Mesendoderm (in vitro differentiated cells): ENCODE measurements around the gene ACAP1.

Experiments used
- DNase-seq: peaks from one replicate; pipeline ENCODE4 v3.0.0; 2013
- H2AK5ac ChIP-seq: 2 replicates; pipeline ENCODE4 v1.6.1; 2013; ENCODE audit warnings: low read length, inconsistent platforms
- H2BK120ac ChIP-seq: 2 replicates; pipeline ENCODE4 v1.6.1; 2013; ENCODE audit warnings: low read depth, mild to moderate bottlenecking, low read length, moderate library complexity, mixed read lengths
- H2BK15ac ChIP-seq: replicated peaks from 2 replicates; pipeline ENCODE4 v1.6.1; 2013; ENCODE audit warnings: low read depth, mild to moderate bottlenecking, moderate library complexity
- H2BK5ac ChIP-seq: 2 replicates; pipeline ENCODE4 v1.6.1; 2013; ENCODE audit warnings: low read length, inconsistent platforms
- H3K18ac ChIP-seq: 2 replicates; pipeline ENCODE4 v1.6.1; 2013; ENCODE audit warnings: mild to moderate bottlenecking, low read length, mixed read lengths
- H3K23ac ChIP-seq: one replicate; pipeline ENCODE4 v1.6.1; 2013; ENCODE audit warnings: low read length
- H3K27ac ChIP-seq: 2 replicates; pipeline ENCODE4 v1.5.1; 2013; ENCODE audit warnings: low read depth, mild to moderate bottlenecking, inconsistent platforms, low read length, moderate library complexity
- H3K27me3 ChIP-seq: 2 replicates; pipeline ENCODE4 v1.6.1; 2013; ENCODE audit warnings: low read length, control low read depth, mild to moderate bottlenecking, inconsistent platforms; ENCODE audit not compliant: insufficient read depth, poor library complexity
- H3K36me3 ChIP-seq: 2 replicates; pipeline ENCODE4 v1.6.1; 2013; ENCODE audit warnings: low read length, inconsistent platforms; ENCODE audit not compliant: control insufficient read depth, insufficient read depth
- H3K4ac ChIP-seq: one replicate; pipeline ENCODE4 v1.6.1; 2013; ENCODE audit warnings: low read depth, mild to moderate bottlenecking, low read length, moderate library complexity
- H3K4me1 ChIP-seq: 2 replicates; pipeline ENCODE4 v1.6.1; 2013; ENCODE audit warnings: low read depth, low read length, inconsistent platforms; ENCODE audit not compliant: control insufficient read depth
- H3K4me2 ChIP-seq: 2 replicates; pipeline ENCODE4 v1.6.1; 2013; ENCODE audit warnings: low read length
- H3K4me3 ChIP-seq: 2 replicates; pipeline ENCODE4 v1.5.1; 2013; ENCODE audit warnings: mild to moderate bottlenecking, low read length
- H3K56ac ChIP-seq: one replicate; pipeline ENCODE4 v1.6.1; 2013; ENCODE audit warnings: low read length
- H3K79me1 ChIP-seq: 2 replicates; pipeline ENCODE4 v1.6.1; 2013; ENCODE audit warnings: low read length, inconsistent platforms
- H3K79me2 ChIP-seq: 2 replicates; pipeline ENCODE4 v1.6.1; 2013; ENCODE audit warnings: mild to moderate bottlenecking, low read length; ENCODE audit not compliant: control insufficient read depth, insufficient read depth
- H3K9ac ChIP-seq: 2 replicates; pipeline ENCODE4 v1.6.1; 2013; ENCODE audit warnings: low read length, inconsistent platforms
- H4K5ac ChIP-seq: one replicate; pipeline ENCODE4 v1.6.1; 2013; ENCODE audit warnings: low read length
- H4K8ac ChIP-seq: one replicate; pipeline ENCODE4 v1.6.1; 2013; ENCODE audit warnings: low read depth, mild to moderate bottlenecking, control low read depth, low read length, moderate library complexity
- WGBS: extraction: QIAGEN DNeasy Blood & Tissue Kit; methylation state at CpG from one replicate; pipeline ENCODE4 v1.1.7; 2013; ENCODE audit warnings: low lambda C conversion rate, missing lambda C conversion rate; ENCODE audit not compliant: insufficient coverage; ENCODE audit errors: extremely low coverage; 5-methylcytosine and 5-hydroxymethylcytosine counted together

ACAP1 gene

DNA sequence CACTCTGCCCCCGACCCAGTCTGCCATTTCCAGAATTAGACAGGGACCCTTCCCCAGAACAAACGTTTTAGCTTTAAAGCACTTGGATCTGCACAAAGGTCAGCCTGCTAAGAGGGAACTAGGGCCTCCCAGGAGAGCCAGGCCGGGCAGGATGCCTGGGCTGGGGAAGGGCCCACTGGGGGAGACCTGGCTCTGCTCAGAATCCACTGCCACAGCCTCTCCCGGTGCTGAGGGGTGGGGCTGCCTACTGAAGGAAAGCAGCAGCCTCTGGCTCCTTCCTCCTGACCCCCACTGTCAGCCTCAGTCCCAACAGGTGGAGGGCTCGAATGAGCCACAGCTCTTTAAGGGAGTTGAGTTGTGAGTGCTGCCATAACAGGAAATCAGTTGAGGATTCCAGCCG lies 43.6 kb upstream of the ACAP1 start:
- H3K56ac ChIP-seq, result no peak overlapping the region
- no peak overlapping the region for H2BK15ac ChIP-seq
- H3K27me3 ChIP-seq, result peaks cover 4% of the 10 kb centered on the region
- H2BK120ac ChIP-seq, result no peak overlapping the region
- H3K4me3 ChIP-seq, result no peak overlapping the region
- DNase-seq, result no peak
- no peak overlapping the region for H2BK5ac ChIP-seq
- H3K79me2 ChIP-seq, result no peaks in the 10 kb centered on the region
- no peaks in the 10 kb centered on the region for H3K79me1 ChIP-seq
- H2AK5ac ChIP-seq, result no peak overlapping the region
- H3K9ac ChIP-seq, result no peak overlapping the region
- no peak overlapping the region for H3K23ac ChIP-seq
- no peak overlapping the region for H3K18ac ChIP-seq
- H3K4me1 ChIP-seq, result no peaks in the 10 kb centered on the region
- no peak overlapping the region for H3K27ac ChIP-seq
- no peak overlapping the region for H3K4ac ChIP-seq
- H3K4me2 ChIP-seq, result no peak overlapping the region
- no CpG with 5 or more reads among the region's 6 CpGs for WGBS
- no peak overlapping the region for H4K8ac ChIP-seq
- no peak overlapping the region for H4K5ac ChIP-seq
- no peaks in the 10 kb centered on the region for H3K36me3 ChIP-seq

DNA sequence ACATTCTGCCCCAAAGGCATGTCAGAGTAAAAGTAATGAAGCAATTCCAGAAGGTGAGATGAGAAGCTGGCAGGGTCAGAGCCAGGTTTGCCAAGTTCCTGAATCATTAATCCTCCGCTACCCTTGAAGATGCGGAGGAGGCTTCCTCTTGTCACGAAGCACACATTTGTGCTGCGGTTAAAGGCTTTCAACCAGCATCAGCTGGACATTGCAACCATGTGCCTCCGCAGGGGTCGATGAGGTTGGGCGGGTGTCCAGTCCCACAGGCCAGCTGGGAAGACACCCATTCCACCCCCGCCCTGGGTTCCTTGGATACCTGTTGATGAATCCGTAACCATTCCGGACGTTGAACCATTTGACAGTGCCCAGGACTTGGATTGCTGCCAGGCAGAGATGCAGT lies 43.2 kb upstream of the ACAP1 start:
- Histone ChIP-seq H4K8ac (no peak overlapping the region), H4K5ac (no peak overlapping the region), H3K27me3 (peaks cover 4% of the 10 kb centered on the region), H3K4me1 (no peaks in the 10 kb centered on the region), H3K79me2 (no peaks in the 10 kb centered on the region), H2BK5ac (no peak overlapping the region), H3K23ac (no peak overlapping the region), H3K18ac (no peak overlapping the region), H3K4ac (no peak overlapping the region), H3K56ac (no peak overlapping the region), H2BK15ac (no peak overlapping the region), H3K27ac (no peak overlapping the region), H3K9ac (no peak overlapping the region), H3K79me1 (no peaks in the 10 kb centered on the region), H2AK5ac (no peak overlapping the region), H3K4me2 (no peak overlapping the region), H3K36me3 (no peaks in the 10 kb centered on the region), H2BK120ac (no peak overlapping the region), H3K4me3 (no peak overlapping the region)
- DNase-seq, result no peak
- whole genome bisulfite sequencing, result no CpG with 5 or more reads among the region's 11 CpGs

DNA sequence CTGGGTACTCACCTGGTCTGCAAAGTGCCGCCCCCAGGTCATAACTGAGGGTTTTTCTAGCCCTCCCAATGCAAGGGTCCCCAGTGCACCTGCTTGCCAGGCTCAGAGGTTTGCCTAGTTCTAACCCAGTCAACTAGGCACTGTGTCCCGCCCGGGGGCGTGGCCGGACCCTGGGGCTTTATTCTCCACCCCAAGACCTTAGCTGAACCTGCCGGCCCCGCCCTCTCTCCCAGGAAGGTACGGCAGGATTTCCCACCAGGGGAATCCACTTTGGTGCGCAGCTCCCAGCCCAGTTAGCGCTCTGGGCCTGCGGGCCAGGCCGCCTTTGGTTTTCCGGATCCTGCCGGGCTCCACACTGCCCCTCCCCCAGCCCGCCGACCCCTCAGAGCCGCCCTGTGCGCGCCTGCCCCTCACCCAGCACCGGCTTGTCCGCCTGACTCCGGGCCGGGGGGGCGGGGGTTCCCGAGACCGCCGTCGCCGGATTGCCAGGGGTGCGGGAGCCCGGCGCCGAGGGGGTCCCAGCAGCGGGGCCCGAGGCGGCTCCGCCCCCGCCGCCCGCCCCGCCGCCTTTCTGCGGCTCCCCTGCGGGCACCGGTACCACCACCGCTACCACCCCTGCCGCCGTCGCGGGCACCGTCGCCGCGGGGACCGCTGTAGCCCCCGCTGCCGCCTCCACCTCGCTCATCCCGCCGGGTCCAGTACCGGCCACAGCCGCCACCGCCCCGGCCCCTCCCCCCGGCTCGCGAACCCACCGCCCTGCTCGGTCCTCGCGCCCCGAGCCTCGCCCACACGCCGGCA lies 42.3 kb upstream of the ACAP1 start:
- Histone ChIP-seq H3K9ac (no peak overlapping the region), H4K8ac (no peak overlapping the region), H3K27ac (no peak overlapping the region), H3K56ac (peak overlapping the region; percentile 56), H3K27me3 (peaks cover 4% of the 10 kb centered on the region), H3K79me1 (no peaks in the 10 kb centered on the region), H3K4me3 (no peak overlapping the region), H3K4me1 (no peaks in the 10 kb centered on the region), H2BK120ac (no peak overlapping the region), H2BK5ac (no peak overlapping the region), H2BK15ac (no peak overlapping the region), H3K4me2 (no peak overlapping the region), H3K4ac (no peak overlapping the region), H3K36me3 (no peaks in the 10 kb centered on the region), H2AK5ac (no peak overlapping the region), H3K79me2 (no peaks in the 10 kb centered on the region), H3K23ac (no peak overlapping the region), H3K18ac (no peak overlapping the region), H4K5ac (no peak overlapping the region)
- DNase-seq, result peak; percentile 67
- no CpG with 5 or more reads among the region's 75 CpGs for WGBS

DNA sequence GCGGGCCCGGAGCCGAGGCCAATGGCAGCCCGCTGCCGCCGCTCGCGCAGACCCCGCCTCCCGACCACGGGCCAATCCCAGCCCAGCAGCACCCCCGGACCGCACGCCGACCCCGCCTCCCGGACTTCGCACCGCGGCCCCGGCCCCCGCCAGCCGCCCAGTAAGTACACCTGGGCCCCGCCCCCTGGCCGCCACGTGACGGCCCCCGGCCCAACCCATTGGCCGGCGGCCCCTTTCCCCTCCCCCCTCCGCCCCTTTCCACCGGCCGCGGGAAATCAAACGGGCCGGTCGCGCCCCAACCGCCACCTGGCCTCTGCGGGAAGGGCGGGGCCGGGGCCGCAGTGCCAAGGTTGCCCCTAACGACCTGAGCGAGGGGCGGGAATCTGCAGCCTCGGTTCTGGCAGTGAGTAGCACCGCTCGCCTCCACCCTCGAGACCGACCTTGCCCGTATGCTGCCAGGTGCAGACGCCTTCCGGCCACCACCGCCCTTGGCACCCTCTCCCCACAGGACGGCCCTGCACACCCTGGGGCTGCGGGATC lies 41.6 kb upstream of the ACAP1 start, which contains the start of gene YBX2:
Gene YBX2 (minus strand): TSS at position 26 of the 540 bp plus-strand sequence. CDS start 139 bp downstream, outside the sequence.
- no peak within 1 kb of the TSS for H4K8ac ChIP-seq
- no peaks in the 10 kb centered on the region for H3K79me1 ChIP-seq
- H2AK5ac ChIP-seq, result no peak within 1 kb of the TSS
- no peak within 1 kb of the TSS for H2BK120ac ChIP-seq
- H3K36me3 ChIP-seq, result no peaks in the 10 kb centered on the region
- no peak within 1 kb of the TSS for H3K18ac ChIP-seq
- H3K27ac ChIP-seq, result no peak within 1 kb of the TSS
- WGBS, result no CpG with 5 or more reads among the region's 57 CpGs
- H3K4me2 ChIP-seq, result peak within 1 kb of the TSS; percentile 66
- H2BK15ac ChIP-seq, result no peak within 1 kb of the TSS
- H3K27me3 ChIP-seq, result peaks cover 4% of the 10 kb centered on the region
- H3K23ac ChIP-seq, result no peak within 1 kb of the TSS
- H3K4me3 ChIP-seq, result no peak within 1 kb of the TSS
- no peaks in the 10 kb centered on the region for H3K4me1 ChIP-seq
- peak; percentile 92 for DNase-seq
- H3K56ac ChIP-seq, result peak within 1 kb of the TSS; percentile 79
- no peak within 1 kb of the TSS for H2BK5ac ChIP-seq
- peak within 1 kb of the TSS; percentile 54 for H3K9ac ChIP-seq
- H3K4ac ChIP-seq, result no peak within 1 kb of the TSS
- H4K5ac ChIP-seq, result no peak within 1 kb of the TSS
- no peaks in the 10 kb centered on the region for H3K79me2 ChIP-seq

DNA sequence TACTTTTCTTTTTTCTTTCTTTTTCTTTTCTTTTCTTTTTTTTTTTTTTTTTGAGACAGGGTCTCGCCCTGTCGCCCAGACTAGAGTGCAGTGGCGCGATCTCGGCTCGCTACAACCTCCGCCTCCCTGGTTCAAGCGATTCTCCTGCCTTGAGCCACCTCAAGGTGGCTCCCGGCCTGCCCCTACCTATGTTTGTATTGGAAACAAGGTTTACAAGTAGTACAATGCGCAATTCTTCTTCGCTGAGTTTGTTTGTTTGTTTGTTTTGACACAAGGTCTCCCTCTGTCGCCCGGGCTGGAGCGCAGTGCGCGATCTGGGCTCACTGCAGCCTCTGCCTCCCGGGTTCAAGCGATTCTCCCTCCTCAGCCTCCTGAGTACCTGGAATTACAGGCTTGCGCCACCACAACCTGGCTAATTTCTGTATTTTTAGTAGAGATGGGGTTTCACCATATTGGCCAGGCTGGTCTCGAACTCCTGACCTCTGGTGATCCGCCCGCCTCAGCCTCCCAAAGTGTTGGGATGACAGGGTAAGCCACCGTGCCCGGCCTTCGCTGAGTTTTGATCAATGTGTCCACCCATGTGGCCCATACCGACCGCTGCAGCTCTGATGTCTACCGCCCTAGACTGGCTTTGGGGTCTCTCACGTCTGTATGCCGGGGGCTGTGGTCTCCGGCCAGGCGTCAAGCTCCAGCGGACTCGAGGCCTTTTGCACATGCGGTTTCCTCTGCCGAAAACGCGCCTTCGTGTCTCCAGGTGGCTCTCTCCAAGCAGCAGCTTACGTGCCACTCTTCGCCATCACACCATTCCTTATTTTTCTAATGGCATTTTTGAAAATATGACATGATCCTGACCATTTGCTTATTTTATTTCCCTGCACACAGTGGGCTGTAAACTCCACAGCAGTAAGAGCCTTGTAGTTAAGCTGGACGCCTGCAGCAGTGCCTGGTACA lies 40.8 kb upstream of the ACAP1 start:
- H3K4me3 ChIP-seq, result no peak overlapping the region

More for the DNA sequence above, 40.8 kb upstream of the ACAP1 start:
- Histone ChIP-seq H3K4me1 (no peaks in the 10 kb centered on the region), H2BK5ac (no peak overlapping the region), H3K9ac (no peak overlapping the region), H3K56ac (peak overlapping the region; percentile 37), H3K18ac (no peak overlapping the region), H2BK120ac (no peak overlapping the region), H3K79me1 (no peaks in the 10 kb centered on the region), H3K23ac (no peak overlapping the region), H2AK5ac (no peak overlapping the region), H3K4ac (no peak overlapping the region), H3K4me2 (no peak overlapping the region), H4K5ac (no peak overlapping the region), H3K79me2 (no peaks in the 10 kb centered on the region), H3K36me3 (no peaks in the 10 kb centered on the region), H3K27ac (no peak overlapping the region), H4K8ac (no peak overlapping the region), H2BK15ac (no peak overlapping the region), H3K27me3 (peaks cover 4% of the 10 kb centered on the region)
- no peak for DNase-seq
- no CpG with 5 or more reads among the region's 42 CpGs for WGBS
